H4 (cell line): ENCODE measurements around the gene SRGN. TPM values are rescaled to one million over a fixed set of nuclear protein-coding genes. Genes with fewer than 3 reads are reported as not detected.

Experiments
- DNase-seq: peaks from one replicate; pipeline ENCODE4 v3.0.0-alpha.2; 2015; ENCODE audit warnings: low spot score
- total RNA-seq: library from RNA; depleted of rRNA; stranded (reverse); fragments of >200 nt; shearing (Covaris generic); gene quantifications from 2 replicates; pipeline ENCODE4 v1.2.3, GENCODE V29; 2014

SRGN gene
- total RNA-seq, 1 experiment from 2014 or later = 5.0 TPM

GRCh38 chr10:69061305-69062161 is 26.4 kb upstream of the SRGN start:
- peak; percentile 87 for DNase-seq

GRCh38 chr10:69062901-69063300 is 25.0 kb upstream of the SRGN start:
- DNase-seq = no peak

GRCh38 chr10:69064762-69065328 is 23.1 kb upstream of the SRGN start:
- no peak for DNase-seq

- no peak for DNase-seq
Observed at GRCh38 chr10:69065406-69066361, 22.2 kb upstream of the SRGN start.

- no peak for DNase-seq
Observed at GRCh38 chr10:69067189-69067588, 20.7 kb upstream of the SRGN start.

GRCh38 chr10:69068549-69068948 is 19.4 kb upstream of the SRGN start:
- DNase-seq = no peak

- no peak for DNase-seq
Observed at GRCh38 chr10:69069090-69070042, 18.5 kb upstream of the SRGN start.

GRCh38 chr10:69070951-69071350 is 17.0 kb upstream of the SRGN start:
- no peak for DNase-seq

- no peak for DNase-seq
Observed at GRCh38 chr10:69071610-69072009, 16.3 kb upstream of the SRGN start.

- DNase-seq = no peak
Observed at GRCh38 chr10:69073026-69073425, 14.9 kb upstream of the SRGN start.

- DNase-seq = no peak
Observed at GRCh38 chr10:69073736-69074364, 14.1 kb upstream of the SRGN start.

GRCh38 chr10:69074532-69074931 is 13.4 kb upstream of the SRGN start:
- no peak for DNase-seq

GRCh38 chr10:69075431-69075830 is 12.5 kb upstream of the SRGN start:
- DNase-seq = no peak

GRCh38 chr10:69078311-69078710 is 9.6 kb upstream of the SRGN start:
- no peak for DNase-seq

GRCh38 chr10:69080226-69080625 is 7.7 kb upstream of the SRGN start:
- DNase-seq = no peak

GRCh38 chr10:69086001-69086509 is 1.8 kb upstream of the SRGN start:
- DNase-seq = no peak

- DNase-seq = no peak
Observed at GRCh38 chr10:69088471-69088769, 517 bp downstream of the SRGN start.

- DNase-seq = no peak
Observed at GRCh38 chr10:69088801-69089501, 1.0 kb downstream of the SRGN start.

GRCh38 chr10:69089638-69090599 is 2.0 kb downstream of the SRGN start:
- no peak for DNase-seq
